GM23338 (cell line): Measurements from ENCODE around the gene MGAT4B. TPM values are rescaled to one million over a fixed set of nuclear protein-coding genes. Genes with fewer than 3 reads are reported as not detected.
A peak's percentile ranks its signal among the peaks of the same experiment; 100 is the strongest.

Experiments
- ATAC-seq: fragments of 200-7000 bp; cut with Tn5 transposase; 3 replicates; pipeline ENCODE4 v1.9.1; 2020
- DNase-seq: peaks from one replicate; pipeline ENCODE4 v3.0.0-alpha.2; 2015; ENCODE audit warnings: low spot score
- H2AFZ ChIP-seq: fragments of 200-600 bp; sonication (generic); 2 replicates; pipeline ENCODE4 v1.8.0; 2016; ENCODE audit warnings: antibody characterized with exemption, mild to moderate bottlenecking, moderate library complexity
- H3F3A ChIP-seq: fragments of 200-600 bp; sonication (generic); replicated peaks from 2 replicates; pipeline ENCODE4 v1.8.0; 2017; ENCODE audit warnings: antibody characterized with exemption, mixed run types, low read depth
- H3K27ac ChIP-seq: fragments of 200-600 bp; sonication (generic); 2 replicates; pipeline ENCODE4 v1.6.1; 2016; ENCODE audit warnings: low read depth
- H3K27me3 ChIP-seq: fragments of 200-600 bp; sonication (generic); 2 replicates; pipeline ENCODE4 v1.8.0; 2016; ENCODE audit warnings: mild to moderate bottlenecking, mixed run types, moderate library complexity; ENCODE audit not compliant: insufficient read depth
- H3K36me3 ChIP-seq: fragments of 200-600 bp; sonication (generic); 2 replicates; pipeline ENCODE4 v1.8.0; 2016; ENCODE audit warnings: mild to moderate bottlenecking; ENCODE audit not compliant: insufficient read depth
- H3K4me1 ChIP-seq: fragments of 200-600 bp; sonication (generic); 2 replicates; pipeline ENCODE4 v1.8.0; 2016; ENCODE audit warnings: mild to moderate bottlenecking, moderate library complexity; ENCODE audit not compliant: insufficient read depth
- H3K4me2 ChIP-seq: fragments of 200-600 bp; sonication (generic); 2 replicates; pipeline ENCODE4 v1.7.1; 2017; ENCODE audit warnings: mixed run types
- H3K4me3 ChIP-seq: fragments of 200-600 bp; sonication (generic); 2 replicates; pipeline ENCODE4 v1.6.1; 2016; ENCODE audit warnings: mixed run types
- H3K79me2 ChIP-seq: fragments of 200-600 bp; sonication (generic); replicated peaks from 2 replicates; pipeline ENCODE4 v1.8.0; 2017; ENCODE audit warnings: mild to moderate bottlenecking; ENCODE audit not compliant: insufficient read depth
- H3K9me2 ChIP-seq: fragments of 200-600 bp; sonication (generic); 2 replicates; pipeline ENCODE4 v1.8.0; 2017; ENCODE audit not compliant: insufficient read depth
- H4K20me1 ChIP-seq: fragments of 200-600 bp; sonication (generic); replicated peaks from 2 replicates; pipeline ENCODE4 v1.8.0; 2017; ENCODE audit warnings: mild to moderate bottlenecking; ENCODE audit not compliant: insufficient read depth
- H3K27ac Mint-ChIP-seq: 2 replicates; pipeline ENCODE4 v1.8.0; 2020; ENCODE audit warnings: inconsistent platforms, mild to moderate bottlenecking, moderate library complexity, mixed read lengths
- H3K27me3 Mint-ChIP-seq: 3 replicates; pipeline ENCODE4 v1.8.0; 2022; ENCODE audit warnings: low read depth, mild to moderate bottlenecking, moderate library complexity, mixed read lengths, inconsistent platforms; ENCODE audit not compliant: insufficient read depth, poor library complexity
- H3K36me3 Mint-ChIP-seq: 3 replicates; pipeline ENCODE4 v1.8.0; 2021; ENCODE audit warnings: low read depth, mild to moderate bottlenecking, inconsistent platforms, moderate library complexity, mixed read lengths
- H3K4me1 Mint-ChIP-seq: 3 replicates; pipeline ENCODE4 v1.8.0; 2020; ENCODE audit warnings: mild to moderate bottlenecking, inconsistent platforms, mixed read lengths
- H3K4me3 Mint-ChIP-seq: 3 replicates; pipeline ENCODE4 v1.8.0; 2021; ENCODE audit warnings: moderate library complexity, mild to moderate bottlenecking, inconsistent platforms, mixed read lengths
- H3K9me3 Mint-ChIP-seq: 3 replicates; pipeline ENCODE4 v1.8.0; 2020; ENCODE audit warnings: moderate library complexity, mild to moderate bottlenecking, inconsistent platforms, mixed read lengths
- CREB1 ChIP-seq: fragments of 250-450 bp; sonication (Bioruptor Pico); IDR thresholded peaks from 2 replicates; pipeline ENCODE4 v1.5.0; 2020; ENCODE audit warnings: low read depth, mild to moderate bottlenecking, moderate library complexity
- CTCF ChIP-seq, 2 experiments: fragments of 200-600 bp in 1 of 2; sonication (generic) in 1 of 2; conservative IDR thresholded peaks; 2 replicates each; pipeline versions ENCODE4 v1.5.1 to v1.6.1; 2016 to 2017; ENCODE audit warnings: antibody characterized with exemption in 2 of 2, low read depth in 2 of 2, mild to moderate bottlenecking in 2 of 2, moderate library complexity in 1 of 2
- JUNB ChIP-seq: IDR thresholded peaks from one replicate; pipeline ENCODE4 v1.6.1; 2016; ENCODE audit warnings: antibody characterized with exemption; ENCODE audit not compliant: unreplicated experiment
- POLR2AphosphoS5 ChIP-seq: IDR thresholded peaks from 2 replicates; pipeline ENCODE4 v1.6.1; 2016; ENCODE audit warnings: antibody characterized with exemption, low read depth
- REST ChIP-seq: IDR thresholded peaks from one replicate; pipeline ENCODE4 v1.6.1; 2018; ENCODE audit warnings: antibody characterized with exemption; ENCODE audit not compliant: unreplicated experiment
- STAT1 ChIP-seq: IDR thresholded peaks from one replicate; pipeline ENCODE4 v1.6.1; 2016; ENCODE audit warnings: antibody characterized with exemption; ENCODE audit not compliant: unreplicated experiment
- ZNF114 ChIP-seq: fragments of 250-450 bp; sonication (Bioruptor Pico); IDR thresholded peaks from 2 replicates; pipeline ENCODE4 v1.5.0; 2020; ENCODE audit warnings: mild to moderate bottlenecking, moderate library complexity
- polyA plus RNA-seq: library from polyadenylated mRNA; unstranded; fragments of >200 nt; fragmentation: Nextera tagmentation; extraction: Ambion mirVana; gene quantifications from 2 replicates; pipeline ENCODE4 v1.2.1, GENCODE V29; 2016
- total RNA-seq: library from RNA; depleted of rRNA; stranded (reverse); fragments of >200 nt; shearing (Covaris generic); gene quantifications from 2 replicates; pipeline ENCODE4 v1.2.3, GENCODE V29; 2014

MGAT4B gene
- total and polyA plus RNA-seq, 2 experiments from 2014 or later: 32.3 to 101 TPM

- TF ChIP-seq JUNB (no peak), ZNF114 (no peak), REST (no peak), POLR2AphosphoS5 (no peak)
Measured at GRCh38 chr5:179823937-179824744, 17.5 kb upstream of the MGAT4B start (continued).

GRCh38 chr5:179822444-179822990 is 15.9 kb upstream of the MGAT4B start:
- peaks cover 24% of the 10 kb centered on the region for H3K36me3 ChIP-seq
- H3K4me3 ChIP-seq: peak overlapping the region; percentile 92; the same call in 1 of the 2 replicates
- ATAC-seq: no peak
- peaks cover 38% of the 10 kb centered on the region for H3F3A ChIP-seq
- H3K4me3 Mint-ChIP-seq: peak overlapping the region; percentile 92
- peaks cover 25% of the 10 kb centered on the region for H3K27me3 Mint-ChIP-seq
- peak overlapping the region; percentile 98 for H3K4me2 ChIP-seq
- H3K27ac Mint-ChIP-seq: no peak overlapping the region
- H2AFZ ChIP-seq: no peak overlapping the region
- peaks cover 58% of the 10 kb centered on the region for H3K36me3 Mint-ChIP-seq
- peaks cover 32% of the 10 kb centered on the region for H3K4me1 Mint-ChIP-seq
- no peaks in the 10 kb centered on the region for H3K9me2 ChIP-seq
- no peaks in the 10 kb centered on the region for H3K9me3 Mint-ChIP-seq
- H3K27ac ChIP-seq: no peak overlapping the region
- DNase-seq: no peak
- no peak for TF ChIP-seq STAT1
- TF ChIP-seq CTCF (conservative IDR thresholded peaks at IDR 0.05; ENCODE audit: low read depth in 2 of 2): no peak
- 0 out of 2 replicates have a peak, but pooled peaks have one; percentile 14 for TF ChIP-seq POLR2AphosphoS5
- TF ChIP-seq CREB1 (CRISPR knock-in tag): no peak
- H3K79me2 ChIP-seq: peaks cover 21% of the 10 kb centered on the region
- peaks cover 16% of the 10 kb centered on the region for H4K20me1 ChIP-seq
- H3K4me1 ChIP-seq: peaks cover 31% of the 10 kb centered on the region
- H3K27me3 ChIP-seq: peaks cover 7% of the 10 kb centered on the region; the same call in 1 of the 2 replicates
